H9 (cell line): ENCODE results near the gene RUBCN. TPM values are rescaled to one million over a fixed set of nuclear protein-coding genes. Genes with fewer than 3 reads are reported as not detected.

Experiments used
- DNase-seq: peaks from one replicate; pipeline ENCODE4 v3.0.0-alpha.2; 2017
- H2AFZ ChIP-seq: one replicate; pipeline ENCODE4 v1.6.1; 2013; ENCODE audit warnings: mild to moderate bottlenecking, low read length, control low read depth, moderate library complexity
- H2AK5ac ChIP-seq: 2 replicates; pipeline ENCODE4 v1.6.1; 2013; ENCODE audit warnings: low read length, control low read depth, mixed read lengths; ENCODE audit not compliant: insufficient read length
- H2BK120ac ChIP-seq: one replicate; pipeline ENCODE4 v1.6.1; 2013; ENCODE audit warnings: low read depth, mild to moderate bottlenecking, low read length, control low read depth, inconsistent platforms; ENCODE audit not compliant: poor library complexity, severe bottlenecking
- H2BK12ac ChIP-seq: 2 replicates; pipeline ENCODE4 v1.6.1; 2013; ENCODE audit warnings: low read length, control low read depth, mixed read lengths, low read depth; ENCODE audit not compliant: insufficient read length
- H2BK15ac ChIP-seq: 2 replicates; pipeline ENCODE4 v1.6.1; 2013; ENCODE audit warnings: low read depth, low read length, control low read depth
- H2BK20ac ChIP-seq: one replicate; pipeline ENCODE4 v1.6.1; 2013; ENCODE audit warnings: low read depth, mild to moderate bottlenecking, low read length, control low read depth, inconsistent platforms; ENCODE audit not compliant: poor library complexity, severe bottlenecking
- H2BK5ac ChIP-seq: 2 replicates; pipeline ENCODE4 v1.6.1; 2013; ENCODE audit warnings: low read length, control low read depth, mixed read lengths; ENCODE audit not compliant: insufficient read length
- H3K14ac ChIP-seq: 2 replicates; pipeline ENCODE4 v1.6.1; 2013; ENCODE audit warnings: low read length, control low read depth; ENCODE audit not compliant: insufficient read depth
- H3K18ac ChIP-seq: 2 replicates; pipeline ENCODE4 v1.6.1; 2013; ENCODE audit warnings: low read depth, mild to moderate bottlenecking, mixed read lengths, low read length, control low read depth; ENCODE audit not compliant: insufficient read length
- H3K23ac ChIP-seq: 2 replicates; pipeline ENCODE4 v1.6.1; 2013; ENCODE audit warnings: low read length, control low read depth, mixed read lengths, low read depth; ENCODE audit not compliant: insufficient read length
- H3K23me2 ChIP-seq: 2 replicates; pipeline ENCODE4 v1.6.1; 2013; ENCODE audit warnings: low read depth, mild to moderate bottlenecking, mixed read lengths, low read length, control low read depth; ENCODE audit not compliant: insufficient read length, poor library complexity, severe bottlenecking
- H3K27ac ChIP-seq: 2 replicates; pipeline ENCODE4 v1.5.1; 2013; ENCODE audit warnings: low read length, control low read depth, mixed read lengths, low read depth; ENCODE audit not compliant: insufficient read length
- H3K27me3 ChIP-seq: 2 replicates; pipeline ENCODE4 v1.6.1; 2013; ENCODE audit warnings: low read length, control low read depth, inconsistent platforms; ENCODE audit not compliant: insufficient read depth
- H3K4ac ChIP-seq: 2 replicates; pipeline ENCODE4 v1.6.1; 2013; ENCODE audit warnings: low read depth, mild to moderate bottlenecking, control low read depth, inconsistent platforms, low read length, moderate library complexity
- H3K4me1 ChIP-seq: 2 replicates; pipeline ENCODE4 v1.6.1; 2013; ENCODE audit warnings: low read length, control low read depth, inconsistent platforms; ENCODE audit not compliant: insufficient read depth
- H3K4me2 ChIP-seq: 2 replicates; pipeline ENCODE4 v1.6.1; 2013; ENCODE audit warnings: low read length, control low read depth, mixed read lengths; ENCODE audit not compliant: insufficient read length, insufficient read depth
- H3K56ac ChIP-seq: 2 replicates; pipeline ENCODE4 v1.6.1; 2013; ENCODE audit warnings: low read depth, mild to moderate bottlenecking, mixed read lengths, low read length, control low read depth; ENCODE audit not compliant: insufficient read length
- H3K79me1 ChIP-seq: 2 replicates; pipeline ENCODE4 v1.6.1; 2013; ENCODE audit warnings: low read depth, mild to moderate bottlenecking, moderate library complexity, low read length, control low read depth, inconsistent platforms; ENCODE audit not compliant: insufficient read depth, poor library complexity, severe bottlenecking
- H3K79me2 ChIP-seq: 2 replicates; pipeline ENCODE4 v1.6.1; 2013; ENCODE audit warnings: low read length, control low read depth, inconsistent platforms; ENCODE audit not compliant: insufficient read depth
- H3K9ac ChIP-seq: 2 replicates; pipeline ENCODE4 v1.6.1; 2013; ENCODE audit warnings: low read length, control low read depth, mixed read lengths; ENCODE audit not compliant: insufficient read length; ENCODE audit errors: extremely low read depth
- H3K9me3 ChIP-seq: one replicate; pipeline ENCODE4 v1.6.1; 2013; ENCODE audit warnings: low read depth, low read length, inconsistent platforms; ENCODE audit not compliant: control insufficient read depth
- H3T11ph ChIP-seq: one replicate; pipeline ENCODE4 v1.6.1; 2013; ENCODE audit warnings: mild to moderate bottlenecking, low read length, control low read depth, inconsistent platforms
- H4K20me1 ChIP-seq: one replicate; pipeline ENCODE4 v1.6.1; 2013; ENCODE audit not compliant: control insufficient read depth, insufficient read length, insufficient read depth
- H4K5ac ChIP-seq: 2 replicates; pipeline ENCODE4 v1.6.1; 2013; ENCODE audit warnings: low read depth, mild to moderate bottlenecking, mixed read lengths, low read length, control low read depth; ENCODE audit not compliant: insufficient read length
- H4K8ac ChIP-seq: replicated peaks from 2 replicates; pipeline ENCODE4 v1.6.1; 2013; ENCODE audit warnings: low read length, control low read depth, mixed read lengths, low read depth; ENCODE audit not compliant: insufficient read length
- H4K91ac ChIP-seq: 2 replicates; pipeline ENCODE4 v1.6.1; 2013; ENCODE audit warnings: low read depth, mild to moderate bottlenecking, moderate library complexity, mixed read lengths, low read length, control low read depth; ENCODE audit not compliant: insufficient read length
- H3K27ac Mint-ChIP-seq, 3 experiments: 2 replicates in 2 of 3; 3 replicates in 1 of 3; pipeline ENCODE4 v1.8.0; 2020 to 2021; ENCODE audit warnings: mixed read lengths in 3 of 3, mild to moderate bottlenecking in 1 of 3, moderate library complexity in 1 of 3
- H3K27me3 Mint-ChIP-seq: 2 replicates; pipeline ENCODE4 v1.8.0; 2021; ENCODE audit warnings: low read depth, mild to moderate bottlenecking, moderate library complexity, mixed read lengths
- H3K36me3 Mint-ChIP-seq, 3 experiments: 2 replicates in 2 of 3; 3 replicates in 1 of 3; pipeline ENCODE4 v1.8.0; 2020 to 2021; ENCODE audit warnings: low read depth in 3 of 3, mixed read lengths in 3 of 3; ENCODE audit not compliant: insufficient read depth in 1 of 3
- H3K4me1 Mint-ChIP-seq, 2 experiments: 2 replicates each; pipeline ENCODE4 v1.8.0; 2020; ENCODE audit warnings: mixed read lengths in 2 of 2
- H3K4me3 Mint-ChIP-seq, 2 experiments: 2 replicates in 1 of 2; 3 replicates in 1 of 2; pipeline ENCODE4 v1.8.0; 2020 to 2021; ENCODE audit warnings: mild to moderate bottlenecking in 2 of 2, mixed read lengths in 2 of 2, moderate library complexity in 1 of 2
- H3K9me3 Mint-ChIP-seq, 2 experiments: 2 replicates in 1 of 2; 3 replicates in 1 of 2; pipeline ENCODE4 v1.8.0; 2020; ENCODE audit warnings: mild to moderate bottlenecking in 2 of 2, mixed read lengths in 2 of 2, moderate library complexity in 1 of 2
- CTCF ChIP-seq: fragments of 200-600 bp; sonication (generic); conservative IDR thresholded peaks from 3 replicates; pipeline ENCODE4 v1.8.0; 2021; ENCODE audit warnings: antibody characterized with exemption, mild to moderate bottlenecking
- WGBS: extraction: QIAGEN DNeasy Blood & Tissue Kit; methylation state at CpG from one replicate; pipeline ENCODE4 v1.1.7; 2013; ENCODE audit warnings: missing lambda C conversion rate, low lambda C conversion rate, mixed read lengths; ENCODE audit not compliant: insufficient read length; ENCODE audit errors: extremely low coverage; 5-methylcytosine and 5-hydroxymethylcytosine counted together
- total RNA-seq: library from RNA; stranded (reverse); gene quantifications from 2 replicates; pipeline ENCODE4 v1.2.1, GENCODE V29; 2021

Gene RUBCN
- total RNA-seq, 1 experiment from 2014 or later, result 17.7 TPM

GRCh38 chr3:197687570-197687969 lies 49.1 kb downstream of the RUBCN start:
- no peak overlapping the region for H4K91ac ChIP-seq
- H4K20me1 ChIP-seq, result no peaks in the 10 kb centered on the region
- DNase-seq, result no peak
- H3K9ac ChIP-seq, result no peak overlapping the region
- H2BK20ac ChIP-seq, result no peak overlapping the region
- no peaks in the 10 kb centered on the region for H3K9me3 ChIP-seq
- no peak overlapping the region for H3K27ac Mint-ChIP-seq
- H3K79me1 ChIP-seq, result no peaks in the 10 kb centered on the region
- H3K18ac ChIP-seq, result no peak overlapping the region
- H4K8ac ChIP-seq, result no peak overlapping the region
- TF ChIP-seq CTCF, result no peak
- no peak overlapping the region for H3K4me2 ChIP-seq
- no peak overlapping the region for H3K14ac ChIP-seq
- peaks cover 3% of the 10 kb centered on the region; the same call in 1 of the 2 replicates for H3K4me1 ChIP-seq
- no peak overlapping the region for H3K56ac ChIP-seq
- H3K27me3 Mint-ChIP-seq, result no peaks in the 10 kb centered on the region
- H3K27me3 ChIP-seq, result no peaks in the 10 kb centered on the region
- no peaks in the 10 kb centered on the region for H3K23me2 ChIP-seq
- H3K79me2 ChIP-seq, result no peaks in the 10 kb centered on the region
- no peak overlapping the region for H3K23ac ChIP-seq
- no peak overlapping the region for H2BK120ac ChIP-seq
- no peak overlapping the region for H2BK5ac ChIP-seq
- H4K5ac ChIP-seq, result no peak overlapping the region
- no peaks in the 10 kb centered on the region for H3K9me3 Mint-ChIP-seq
- WGBS, result no CpG with 5 or more reads among the region's 6 CpGs
- H3K36me3 Mint-ChIP-seq, result peaks cover 5 to 24% (median 10%) of the 10 kb centered on the region in 3 experiments; a peak in 4 of 7 replicates
- no peak overlapping the region for H2AFZ ChIP-seq
- H3K4me1 Mint-ChIP-seq, result peaks cover 4% of the 10 kb centered on the region in 2 experiments; a peak in 1 of 4 replicates
- no peak overlapping the region for H3K4ac ChIP-seq
- no peak overlapping the region for H2BK15ac ChIP-seq
- no peak overlapping the region for H2AK5ac ChIP-seq
- H2BK12ac ChIP-seq, result no peak overlapping the region
- H3K27ac ChIP-seq, result no peak overlapping the region
- H3K4me3 Mint-ChIP-seq, result no peak overlapping the region
- no peak overlapping the region for H3T11ph ChIP-seq
